GM06990 (cell line): ENCODE measurements around the gene FGFR4.

Experiments used
- DNase-seq: peaks from one replicate; pipeline ENCODE4 v3.0.0-alpha.2; 2011; ENCODE audit not compliant: insufficient read length; ENCODE audit errors: extremely low read depth
- H3K27me3 ChIP-seq: replicated peaks from 2 replicates; pipeline ENCODE4 v1.6.0; 2011; ENCODE audit warnings: low read length; ENCODE audit not compliant: control insufficient read depth, insufficient read depth
- H3K36me3 ChIP-seq: 2 replicates; pipeline ENCODE4 v1.5.1; 2011; ENCODE audit warnings: low read length; ENCODE audit not compliant: control insufficient read depth, insufficient read depth
- H3K4me3 ChIP-seq: replicated peaks from 2 replicates; pipeline ENCODE4 v1.5.1; 2011; ENCODE audit warnings: low read depth, mild to moderate bottlenecking, control low read depth, low read length
- TF ChIP-seq, protein P1 (sequence below): IDR thresholded peaks from 2 replicates; pipeline ENCODE4 v1.5.1; 2011; ENCODE audit warnings: low read length, control low read depth, mild to moderate bottlenecking, inconsistent platforms; ENCODE audit not compliant: insufficient read depth, poor library complexity, severe bottlenecking

The FGFR4 gene

DNA sequence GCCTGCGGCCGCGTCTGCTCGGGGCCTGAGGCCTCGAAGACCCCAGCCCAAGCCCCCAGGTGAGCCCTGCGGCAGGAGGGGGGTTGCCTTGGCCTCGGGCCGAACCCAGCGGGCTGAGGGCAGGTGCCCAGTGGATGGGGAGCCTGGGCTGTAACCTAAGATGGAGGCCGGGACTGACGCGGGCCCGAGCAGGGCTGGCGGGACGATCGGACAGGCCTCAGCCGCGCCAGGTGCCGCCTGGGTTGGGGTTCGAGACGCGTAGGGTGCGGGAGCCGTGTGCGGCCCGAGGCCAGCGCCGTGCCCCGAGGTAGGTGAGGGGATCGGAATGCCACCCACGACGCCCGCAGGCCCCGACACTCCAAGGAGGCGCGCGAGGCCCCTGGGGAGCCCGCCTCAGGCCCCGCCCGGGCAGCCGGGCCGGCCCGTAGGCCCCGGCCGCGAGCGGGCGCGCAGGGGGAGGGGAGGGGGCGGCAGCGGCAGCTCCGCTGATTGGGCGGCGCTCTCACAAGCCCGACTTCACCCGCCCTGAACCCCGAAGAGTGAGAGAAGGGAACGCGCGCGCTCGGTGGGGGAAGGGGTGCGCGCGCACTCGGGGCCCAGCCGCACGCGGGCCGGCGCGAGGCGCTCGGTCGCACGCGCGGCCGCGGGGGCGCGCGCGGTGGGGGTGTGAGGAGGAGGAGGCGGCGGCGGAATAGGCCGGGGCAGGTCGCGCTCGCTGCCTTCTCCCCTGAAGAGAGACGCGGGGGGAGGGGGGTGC is 46.6 kb downstream of the FGFR4 start, which contains the start of gene NSD1:
Gene NSD1 (plus strand): TSS at position 678 of the 757 bp plus-strand sequence. CDS start 1,331 bp downstream, outside the sequence.
- Histone ChIP-seq H3K4me3 (peak within 1 kb of the TSS; percentile 82), H3K27me3 (no peaks in the 10 kb centered on the region), H3K36me3 (peaks cover 6% of the 10 kb centered on the region)
- TF ChIP-seq, protein P1, sequence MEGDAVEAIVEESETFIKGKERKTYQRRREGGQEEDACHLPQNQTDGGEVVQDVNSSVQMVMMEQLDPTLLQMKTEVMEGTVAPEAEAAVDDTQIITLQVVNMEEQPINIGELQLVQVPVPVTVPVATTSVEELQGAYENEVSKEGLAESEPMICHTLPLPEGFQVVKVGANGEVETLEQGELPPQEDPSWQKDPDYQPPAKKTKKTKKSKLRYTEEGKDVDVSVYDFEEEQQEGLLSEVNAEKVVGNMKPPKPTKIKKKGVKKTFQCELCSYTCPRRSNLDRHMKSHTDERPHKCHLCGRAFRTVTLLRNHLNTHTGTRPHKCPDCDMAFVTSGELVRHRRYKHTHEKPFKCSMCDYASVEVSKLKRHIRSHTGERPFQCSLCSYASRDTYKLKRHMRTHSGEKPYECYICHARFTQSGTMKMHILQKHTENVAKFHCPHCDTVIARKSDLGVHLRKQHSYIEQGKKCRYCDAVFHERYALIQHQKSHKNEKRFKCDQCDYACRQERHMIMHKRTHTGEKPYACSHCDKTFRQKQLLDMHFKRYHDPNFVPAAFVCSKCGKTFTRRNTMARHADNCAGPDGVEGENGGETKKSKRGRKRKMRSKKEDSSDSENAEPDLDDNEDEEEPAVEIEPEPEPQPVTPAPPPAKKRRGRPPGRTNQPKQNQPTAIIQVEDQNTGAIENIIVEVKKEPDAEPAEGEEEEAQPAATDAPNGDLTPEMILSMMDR = no peak
- peak; percentile 97 for DNase-seq

DNA sequence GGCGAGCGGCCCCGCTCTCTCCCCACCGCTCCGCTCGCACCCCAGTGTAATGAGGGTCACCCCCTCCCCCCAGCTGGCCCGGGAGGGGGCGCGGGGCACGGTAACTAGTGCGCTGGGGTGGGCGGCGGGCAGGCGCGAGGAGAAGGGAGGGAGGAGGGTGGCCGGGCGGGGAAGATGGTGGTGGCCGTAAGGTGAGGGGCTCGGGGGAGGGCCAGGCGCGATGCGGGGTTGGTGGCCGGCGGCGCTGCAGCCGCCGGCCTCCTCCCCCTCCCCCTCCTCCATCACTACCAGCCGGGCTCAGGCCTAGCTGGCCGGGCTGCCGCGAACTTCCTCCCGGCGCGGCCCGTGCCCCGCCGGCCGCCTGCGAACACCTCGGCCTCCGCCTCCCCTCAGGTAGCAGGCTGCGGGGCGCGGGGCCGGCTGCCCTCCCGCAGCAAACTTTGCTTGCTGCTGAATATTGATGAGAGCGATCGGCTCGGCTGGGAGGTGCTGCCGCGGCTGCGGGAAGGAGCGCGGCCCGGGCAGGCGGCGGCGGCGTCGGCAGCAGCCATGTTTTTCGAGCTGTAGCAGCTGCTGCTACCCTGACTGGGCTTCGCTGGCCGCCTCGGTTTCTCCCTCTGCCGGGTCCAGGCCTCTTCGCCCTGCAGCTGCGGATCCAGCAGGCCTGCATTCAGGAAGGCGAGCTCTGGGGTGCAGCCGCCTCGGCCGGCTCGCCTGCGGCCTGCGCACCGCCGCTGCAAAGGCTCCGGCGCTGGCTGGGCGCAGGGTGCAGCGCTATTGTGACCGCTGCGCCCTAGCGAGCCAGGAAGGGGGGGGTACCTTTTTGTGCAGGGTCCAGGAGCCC is 47.4 kb downstream of the FGFR4 start:
- H3K4me3 ChIP-seq = peak overlapping the region; percentile 82
- no peaks in the 10 kb centered on the region for H3K27me3 ChIP-seq
- peak; percentile 81 for DNase-seq
- peaks cover 6% of the 10 kb centered on the region for H3K36me3 ChIP-seq
- TF ChIP-seq, protein P1 = no peak

DNA sequence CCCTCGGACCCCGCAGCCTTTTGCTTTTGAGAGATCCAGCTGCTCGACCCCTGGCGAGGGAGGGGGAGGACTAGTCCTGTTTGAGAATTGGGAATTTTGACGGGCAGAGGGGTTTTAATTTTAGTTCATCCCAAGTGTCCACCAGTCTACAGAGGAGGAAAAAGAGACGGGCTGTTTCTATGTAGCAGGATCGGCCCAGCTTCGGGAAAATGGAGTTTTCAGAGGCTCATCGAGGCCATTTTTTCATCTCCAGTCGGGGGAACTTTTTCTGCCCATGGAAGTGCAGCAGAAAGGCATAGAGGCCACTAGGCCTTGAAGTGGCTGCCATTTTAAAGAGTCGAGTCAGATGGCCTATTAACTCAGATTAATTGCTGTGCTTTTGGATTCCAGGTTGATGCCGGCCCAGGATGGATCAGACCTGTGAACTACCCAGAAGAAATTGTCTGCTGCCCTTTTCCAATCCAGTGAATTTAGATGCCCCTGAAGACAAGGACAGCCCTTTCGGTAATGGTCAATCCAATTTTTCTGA is 48.0 kb downstream of the FGFR4 start:
- H3K4me3 ChIP-seq = peak overlapping the region; percentile 82
- H3K27me3 ChIP-seq = no peaks in the 10 kb centered on the region
- H3K36me3 ChIP-seq = peaks cover 7% of the 10 kb centered on the region
- TF ChIP-seq, protein P1 = no peak
- DNase-seq = no peak

DNA sequence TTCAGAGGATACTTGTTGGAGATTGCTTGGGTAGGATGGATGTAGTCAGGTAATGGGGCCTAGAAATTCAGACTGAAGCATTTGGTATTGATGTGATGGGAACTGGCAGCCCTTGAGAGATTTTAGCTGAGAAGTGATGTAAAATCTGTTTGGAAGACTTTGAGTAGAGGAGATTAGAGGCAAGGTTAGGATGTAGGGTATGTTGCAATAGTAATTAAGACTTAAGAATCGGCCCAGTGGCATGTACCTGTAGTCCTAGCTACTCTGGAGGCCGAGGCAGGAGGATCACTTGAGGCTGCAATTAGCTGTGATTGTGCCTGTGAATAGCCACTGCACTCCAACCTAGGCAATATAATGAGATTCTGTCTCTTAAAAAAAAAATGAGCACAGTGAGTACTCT is 53.6 kb downstream of the FGFR4 start:
- TF ChIP-seq, protein P1 = no peak
- Histone ChIP-seq H3K4me3 (no peak overlapping the region), H3K36me3 (peaks cover 6% of the 10 kb centered on the region), H3K27me3 (no peaks in the 10 kb centered on the region)
- no peak for DNase-seq

DNA sequence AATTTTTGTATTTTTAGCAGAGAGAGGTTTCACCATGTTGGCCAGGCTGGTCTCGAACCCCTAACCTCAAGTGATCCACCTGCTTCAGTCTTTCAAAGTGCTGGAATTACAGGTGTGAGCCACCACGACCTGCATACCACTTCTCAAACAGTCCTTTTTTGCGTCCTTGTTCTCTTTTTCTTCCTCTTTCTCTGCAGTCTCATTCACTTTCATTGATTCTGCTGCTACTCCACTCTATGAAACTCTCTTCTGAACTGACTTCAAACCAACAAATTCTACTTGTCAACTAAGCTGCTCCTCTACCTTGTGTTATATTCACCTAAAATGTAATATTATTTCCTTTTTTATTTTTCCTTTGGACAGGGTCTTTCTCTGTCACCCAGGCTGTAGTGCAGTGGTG is 54.8 kb downstream of the FGFR4 start:
- no peak overlapping the region for H3K4me3 ChIP-seq
- TF ChIP-seq, protein P1 = no peak
- peaks cover 3% of the 10 kb centered on the region for H3K36me3 ChIP-seq
- H3K27me3 ChIP-seq = no peaks in the 10 kb centered on the region
- no peak for DNase-seq
